Measurements from ENCODE around the gene KRTAP10-7.
"Not testable (repeated sequence)": the region's sequence is repeated elsewhere in the genome, so short reads cannot be mapped to it uniquely, and the experiment has no call there.

KRTAP10-7 gene

DNA sequence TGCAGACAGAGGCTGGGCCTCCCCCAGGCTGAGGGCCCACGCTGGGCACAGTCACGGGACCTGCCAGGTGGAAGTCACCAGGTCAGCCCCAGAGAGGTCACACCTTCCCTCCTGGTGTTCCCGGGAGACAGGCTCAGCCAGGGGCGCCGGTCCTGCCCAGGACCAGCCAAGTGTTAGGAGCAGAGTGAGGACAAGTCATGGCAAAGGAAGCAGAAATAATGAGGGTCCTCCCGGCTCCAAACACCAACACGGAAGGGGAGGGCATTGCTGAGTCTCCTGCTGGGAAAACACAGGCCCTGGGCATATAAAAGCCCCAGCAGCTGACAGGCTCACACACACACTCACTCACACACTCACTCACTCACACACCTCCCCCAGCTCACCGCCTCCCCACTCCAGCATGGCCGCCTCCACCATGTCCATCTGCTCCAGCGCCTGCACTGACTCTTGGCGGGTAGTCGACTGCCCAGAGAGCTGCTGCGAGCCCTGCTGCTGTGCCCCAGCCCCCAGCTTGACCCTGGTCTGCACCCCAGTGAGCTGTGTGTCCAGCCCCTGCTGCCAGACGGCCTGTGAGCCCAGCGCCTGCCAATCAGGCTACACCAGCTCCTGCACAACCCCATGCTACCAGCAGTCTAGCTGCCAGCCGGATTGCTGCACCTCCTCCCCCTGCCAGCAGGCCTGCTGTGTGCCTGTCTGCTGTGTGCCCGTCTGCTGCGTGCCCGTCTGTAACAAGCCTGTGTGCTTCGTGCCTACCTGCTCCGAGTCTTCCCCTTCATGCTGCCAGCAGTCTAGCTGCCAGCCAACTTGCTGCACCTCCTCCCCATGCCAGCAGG, 36.8 kb downstream of the KRTAP10-7 start, which contains the start of gene KRTAP10-10:
Gene KRTAP10-10 (plus strand): TSS at position 339 of the 833 bp plus-strand sequence. CDS start 62 bp downstream, at position 401.
- no peak for FAIRE-seq

DNA sequence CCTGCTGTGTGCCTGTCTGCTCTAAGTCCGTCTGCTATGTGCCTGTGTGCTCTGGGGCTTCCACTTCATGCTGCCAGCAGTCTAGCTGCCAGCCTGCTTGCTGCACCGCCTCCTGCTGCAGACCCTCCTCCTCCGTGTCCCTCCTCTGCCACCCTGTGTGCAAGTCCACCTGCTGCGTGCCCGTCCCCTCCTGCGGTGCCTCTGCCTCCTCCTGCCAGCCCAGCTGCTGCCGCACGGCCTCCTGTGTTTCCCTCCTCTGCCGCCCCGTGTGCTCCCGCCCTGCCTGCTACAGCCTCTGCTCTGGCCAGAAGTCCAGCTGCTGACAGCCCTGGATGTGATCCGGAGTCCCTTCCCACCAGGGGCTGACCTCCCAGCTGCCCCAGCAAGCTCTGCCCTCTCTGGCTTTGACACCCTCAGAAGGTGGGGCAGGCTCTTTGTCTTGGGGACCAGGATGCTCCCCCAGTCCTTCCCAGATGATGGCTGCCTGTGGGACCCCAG, 37.5 kb downstream of the KRTAP10-7 start:
- FAIRE-seq, result not testable (repeated sequence)

DNA sequence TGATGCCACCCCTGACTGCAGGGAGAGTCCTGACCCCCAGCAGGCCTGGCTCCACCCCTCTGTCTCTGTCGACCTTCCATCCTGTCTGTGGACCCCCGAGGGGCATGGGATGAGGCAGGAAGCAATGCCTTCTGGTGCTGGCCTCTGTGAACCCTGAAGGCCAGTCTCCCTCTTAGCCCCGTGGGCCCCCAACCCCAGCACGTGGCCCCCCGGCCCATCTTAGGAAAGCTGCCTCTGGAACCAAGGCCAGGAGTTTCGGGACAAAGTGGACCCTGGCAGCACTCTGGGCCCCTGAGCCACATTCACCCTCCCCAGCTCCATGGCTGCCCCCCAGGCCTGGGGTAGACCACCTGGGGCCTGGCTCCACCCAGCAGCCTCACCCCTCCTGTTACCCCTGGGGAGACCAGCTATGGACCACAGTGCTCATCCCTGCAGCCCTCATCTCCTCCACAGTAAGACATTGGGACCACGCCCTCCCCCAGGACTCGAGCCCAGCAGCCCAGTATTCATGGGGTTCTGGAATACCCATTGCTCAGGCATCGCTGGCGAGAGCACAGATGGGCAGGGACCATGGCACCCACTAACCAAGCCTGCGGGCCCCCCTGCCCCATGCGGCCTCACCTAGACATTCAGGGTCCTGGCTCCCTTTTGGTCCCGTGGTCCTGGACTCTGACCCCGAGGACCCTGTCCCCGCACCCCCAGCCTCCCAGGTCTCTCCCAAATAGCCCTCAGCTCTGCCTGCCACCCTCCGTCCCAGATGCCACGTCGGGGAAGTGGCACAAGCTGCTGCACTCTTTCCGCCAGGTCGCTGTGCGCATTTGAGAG, 38.3 kb downstream of the KRTAP10-7 start:
- FAIRE-seq, result not testable (repeated sequence)

- FAIRE-seq, result no peak
These were observed 38.9 kb downstream of the KRTAP10-7 start for GRCh38 chr21:44639331-44639655.

- FAIRE-seq, result no peak
These were observed 40.4 kb downstream of the KRTAP10-7 start for GRCh38 chr21:44640761-44641160.

DNA sequence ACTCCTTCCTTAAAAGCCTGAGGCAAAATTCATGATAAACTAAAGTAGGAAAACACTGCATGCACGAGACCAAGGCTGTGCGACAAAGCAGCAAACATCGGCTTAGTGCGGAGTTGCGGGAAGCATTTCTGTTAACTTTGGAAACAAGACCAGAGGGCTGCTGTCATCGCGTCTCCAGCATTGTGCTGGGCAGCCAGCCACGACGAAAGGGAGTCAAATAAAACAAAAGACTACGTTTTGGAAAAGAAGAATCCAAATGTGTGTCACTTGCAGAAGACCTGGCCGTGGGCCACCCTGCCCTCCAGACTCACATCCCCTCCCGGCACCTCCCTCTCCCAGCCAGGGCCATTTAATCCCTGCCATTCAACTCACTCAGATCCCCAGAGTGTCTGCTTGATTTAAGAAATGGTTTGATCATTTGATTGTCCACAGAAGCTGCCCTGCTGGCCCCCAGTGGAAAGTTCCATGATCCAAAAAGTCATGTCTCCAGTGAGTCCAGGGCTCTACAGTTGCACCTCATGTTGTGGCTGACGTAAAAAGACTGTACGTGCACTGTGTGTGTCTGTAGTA, 43.4 kb downstream of the KRTAP10-7 start:
- FAIRE-seq, result no peak

- FAIRE-seq, result no peak
These were observed 44.5 kb downstream of the KRTAP10-7 start for GRCh38 chr21:44644878-44645277.

GRCh38 chr21:44646366-44647221, 46.2 kb downstream of the KRTAP10-7 start, which contains the start of gene KRTAP10-11:
TSS of gene KRTAP10-11 (plus strand) at chr21:44646414. CDS start at chr21:44646459, 45 bp downstream.
- FAIRE-seq, result not testable (repeated sequence)

- FAIRE-seq, result no peak
These were observed 46.8 kb downstream of the KRTAP10-7 start for GRCh38 chr21:44647222-44647552.

GRCh38 chr21:44648557-44649311, 48.3 kb downstream of the KRTAP10-7 start:
- no peak for FAIRE-seq

GRCh38 chr21:44649521-44650100, 49.2 kb downstream of the KRTAP10-7 start:
- no peak for FAIRE-seq

GRCh38 chr21:44650265-44650972, 50.0 kb downstream of the KRTAP10-7 start:
- no peak for FAIRE-seq

DNA sequence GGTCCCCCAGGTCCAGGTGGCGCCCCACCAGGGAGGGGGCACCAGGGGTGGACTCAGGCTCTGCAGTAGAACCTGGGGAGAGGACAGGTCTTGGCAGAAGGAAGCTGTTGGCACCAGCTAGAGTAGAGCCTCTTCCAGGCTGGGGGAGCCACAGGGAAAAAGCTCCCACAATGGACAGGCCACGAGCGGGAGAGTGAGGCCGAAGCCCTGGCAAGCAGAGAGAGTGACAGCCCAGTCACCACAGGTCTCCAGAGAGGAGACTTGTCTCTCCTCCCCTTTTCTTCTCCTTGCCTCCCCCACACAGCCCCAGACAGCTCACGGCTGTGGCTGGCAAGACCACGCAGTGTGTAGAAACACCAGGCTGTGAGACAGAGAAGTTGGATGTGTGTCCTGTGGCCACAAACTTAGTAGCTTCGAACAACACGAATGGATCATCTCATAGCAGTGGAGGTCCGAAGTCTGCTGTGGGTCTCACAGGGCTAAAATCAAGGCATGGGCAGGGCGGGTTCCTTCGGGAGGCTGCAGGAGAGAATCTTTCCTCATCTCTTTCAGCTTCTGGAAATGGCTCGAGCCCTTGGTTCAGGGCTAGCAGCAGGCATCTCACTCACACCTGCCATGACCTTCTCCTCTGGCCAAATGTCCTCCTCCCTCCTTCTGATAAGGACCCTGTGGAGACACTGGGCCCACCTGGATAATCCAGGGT, 50.7 kb downstream of the KRTAP10-7 start:
- no peak for FAIRE-seq
